IMR-90 (cell line): Measurements from ENCODE around the gene NDRG2. TPM values are rescaled to one million over a fixed set of nuclear protein-coding genes. Genes with fewer than 3 reads are reported as not detected.

Experiments
- ATAC-seq: fragments of 200-7000 bp; cut with Tn5 transposase; 2 replicates; pipeline ENCODE4 v1.9.1; 2020; ENCODE audit warnings: low read depth, mild to moderate bottlenecking, moderate library complexity
- BruUV-seq: library from RNA; stranded (reverse); fragments of 400-500 nt; replicated peaks from 2 replicates; lab custom pipeline; 2021; lab: Mats Ljungman, UMichigan
- CTCF ChIA-PET: fragments of 300-600 bp; formaldehyde crosslinking; extraction: SDS; loops from one replicate; lab custom pipeline; 2021; ENCODE audit warnings: antibody characterized with exemption; lab: Yijun Ruan, JAX
- POLR2A ChIA-PET: fragments of 300-600 bp; sonication (Branson Sonifier 250); formaldehyde crosslinking; loops from one replicate; lab custom pipeline; 2022; ENCODE audit warnings: antibody characterized with exemption; ENCODE audit not compliant: unreplicated experiment; lab: Charles Lee
- DNase-seq: peaks from one replicate; pipeline ENCODE4 v3.0.0; 2013
- H2AFZ ChIP-seq: replicated peaks from 2 replicates; pipeline ENCODE3; 2013; ENCODE audit warnings: low read length, mild to moderate bottlenecking; ENCODE audit not compliant: poor library complexity
- H2AK5ac ChIP-seq: 2 replicates; pipeline ENCODE4 v1.6.1; 2013; ENCODE audit warnings: low read depth, low read length, inconsistent platforms
- H2AK9ac ChIP-seq: replicated peaks from 2 replicates; pipeline ENCODE3; 2013; ENCODE audit warnings: mild to moderate bottlenecking, low read depth, low read length, moderate library complexity; ENCODE audit not compliant: poor library complexity
- H2BK120ac ChIP-seq: 2 replicates; pipeline ENCODE4 v1.6.1; 2013; ENCODE audit warnings: low read depth, low read length, inconsistent platforms
- H2BK15ac ChIP-seq: 3 replicates; pipeline ENCODE4 v1.6.1; 2013; ENCODE audit warnings: low read depth, low read length, inconsistent platforms
- H2BK20ac ChIP-seq: 2 replicates; pipeline ENCODE4 v1.6.1; 2013; ENCODE audit warnings: low read depth, mild to moderate bottlenecking, inconsistent platforms, low read length, moderate library complexity
- H2BK5ac ChIP-seq: 2 replicates; pipeline ENCODE4 v1.6.1; 2013; ENCODE audit warnings: mild to moderate bottlenecking, low read depth, low read length, inconsistent platforms; ENCODE audit not compliant: poor library complexity, severe bottlenecking
- H3K14ac ChIP-seq: replicated peaks from 2 replicates; pipeline ENCODE4 v1.6.1; 2013; ENCODE audit warnings: low read depth, low read length, inconsistent platforms
- H3K18ac ChIP-seq: 2 replicates; pipeline ENCODE4 v1.6.1; 2013; ENCODE audit warnings: low read depth, low read length, control low read depth
- H3K23ac ChIP-seq: 2 replicates; pipeline ENCODE4 v1.6.1; 2013; ENCODE audit warnings: low read depth, low read length, inconsistent platforms
- H3K27ac ChIP-seq: 2 replicates; pipeline ENCODE4 v1.5.1; 2013; ENCODE audit warnings: mild to moderate bottlenecking, control low read depth, low read length; ENCODE audit not compliant: insufficient read depth
- H3K27me3 ChIP-seq: 2 replicates; pipeline ENCODE4 v1.6.1; 2013; ENCODE audit warnings: low read length; ENCODE audit not compliant: control insufficient read depth, insufficient read depth
- H3K36me3 ChIP-seq: 2 replicates; pipeline ENCODE4 v1.6.1; 2013; ENCODE audit warnings: low read length, mixed read lengths; ENCODE audit not compliant: control insufficient read depth, insufficient read depth
- H3K4ac ChIP-seq: 2 replicates; pipeline ENCODE4 v1.6.1; 2013; ENCODE audit warnings: low read depth, low read length, inconsistent platforms
- H3K4me1 ChIP-seq: 2 replicates; pipeline ENCODE4 v1.6.1; 2013; ENCODE audit warnings: low read length, mixed read lengths; ENCODE audit not compliant: control insufficient read depth, insufficient read depth
- H3K4me2 ChIP-seq: 2 replicates; pipeline ENCODE4 v1.6.1; 2013; ENCODE audit warnings: low read depth, mild to moderate bottlenecking, control low read depth, low read length, moderate library complexity
- H3K4me3 ChIP-seq: 2 replicates; pipeline ENCODE4 v1.5.1; 2013; ENCODE audit warnings: low read depth, mild to moderate bottlenecking, control low read depth, low read length, moderate library complexity; ENCODE audit not compliant: insufficient read depth
- H3K56ac ChIP-seq: 2 replicates; pipeline ENCODE4 v1.6.1; 2013; ENCODE audit warnings: low read length, inconsistent platforms; ENCODE audit not compliant: insufficient read depth; ENCODE audit errors: extremely low read depth
- H3K79me1 ChIP-seq, 2 experiments: 2 replicates each; pipeline ENCODE4 v1.6.1; 2013; ENCODE audit warnings: low read length in 2 of 2, inconsistent platforms in 1 of 2, low read depth in 1 of 2
- H3K9ac ChIP-seq: 2 replicates; pipeline ENCODE4 v1.6.1; 2013; ENCODE audit warnings: low read depth, low read length, control low read depth
- H3K9me1 ChIP-seq: 2 replicates; pipeline ENCODE4 v1.6.1; 2013; ENCODE audit warnings: low read length, inconsistent platforms; ENCODE audit not compliant: insufficient read depth
- H3K9me3 ChIP-seq: 2 replicates; pipeline ENCODE4 v1.6.1; 2013; ENCODE audit warnings: low read length; ENCODE audit not compliant: control insufficient read depth, insufficient read depth
- H4K20me1 ChIP-seq: 2 replicates; pipeline ENCODE4 v1.6.1; 2013; ENCODE audit warnings: low read length, inconsistent platforms; ENCODE audit not compliant: insufficient read depth
- H4K5ac ChIP-seq: 2 replicates; pipeline ENCODE4 v1.6.1; 2013; ENCODE audit warnings: mild to moderate bottlenecking, low read depth, low read length, control low read depth
- H4K8ac ChIP-seq, 2 experiments: 2 replicates each; pipeline ENCODE4 v1.6.1; 2013; ENCODE audit warnings: low read depth in 2 of 2, low read length in 2 of 2, control low read depth in 1 of 2, inconsistent platforms in 1 of 2
- H4K91ac ChIP-seq: 2 replicates; pipeline ENCODE4 v1.6.1; 2013; ENCODE audit warnings: low read depth, low read length, inconsistent platforms; ENCODE audit not compliant: insufficient read depth
- CEBPB ChIP-seq: IDR thresholded peaks from 2 replicates; pipeline ENCODE4 v1.6.1; 2012; ENCODE audit warnings: low read depth, low read length, improper control_type of control experiment
- CHD1 ChIP-seq: IDR thresholded peaks from 2 replicates; pipeline ENCODE4 v1.6.1; 2012; ENCODE audit warnings: low read depth, low read length, improper control_type of control experiment
- CTCF ChIP-seq: conservative IDR thresholded peaks from 2 replicates; pipeline ENCODE4 v1.5.1; 2012; ENCODE audit warnings: mild to moderate bottlenecking, low read depth, low read length, improper control_type of control experiment
- ELK1 ChIP-seq: fragments of 150-350 bp; IDR thresholded peaks from 2 replicates; pipeline ENCODE4 v1.6.1; 2016; ENCODE audit warnings: low read depth, mild to moderate bottlenecking, low read length, moderate library complexity, borderline replicate concordance
- FOS ChIP-seq: fragments of 150-350 bp; IDR thresholded peaks from 2 replicates; pipeline ENCODE4 v1.6.1; 2016; ENCODE audit warnings: low read depth, low read length
- MAFK ChIP-seq: IDR thresholded peaks from 2 replicates; pipeline ENCODE4 v1.6.1; 2012; ENCODE audit warnings: low read depth, low read length, improper control_type of control experiment
- MAZ ChIP-seq: IDR thresholded peaks from 2 replicates; pipeline ENCODE4 v1.6.1; 2012; ENCODE audit warnings: low read depth, mild to moderate bottlenecking, low read length, improper control_type of control experiment, moderate library complexity, borderline replicate concordance
- NFE2L2 ChIP-seq: fragments of 150-350 bp; IDR thresholded peaks from 2 replicates; pipeline ENCODE4 v1.6.1; 2016; ENCODE audit warnings: low read depth, mild to moderate bottlenecking, low read length
- POLR2A ChIP-seq: IDR thresholded peaks from 2 replicates; pipeline ENCODE4 v1.6.1; 2012; ENCODE audit warnings: mild to moderate bottlenecking, low read depth, low read length
- RAD21 ChIP-seq: IDR thresholded peaks from 2 replicates; pipeline ENCODE4 v1.6.1; 2012; ENCODE audit warnings: low read length, improper control_type of control experiment
- RCOR1 ChIP-seq: IDR thresholded peaks from 2 replicates; pipeline ENCODE4 v1.6.1; 2012; ENCODE audit warnings: mild to moderate bottlenecking, low read length, improper control_type of control experiment; ENCODE audit not compliant: insufficient replicate concordance
- SMC3 ChIP-seq: fragments of 150-350 bp; IDR thresholded peaks from 2 replicates; pipeline ENCODE4 v1.6.1; 2016; ENCODE audit warnings: low read depth, mild to moderate bottlenecking, antibody characterized with exemption, low read length, moderate library complexity
- USF2 ChIP-seq: fragments of 150-350 bp; IDR thresholded peaks from 2 replicates; pipeline ENCODE4 v1.6.1; 2017; ENCODE audit warnings: mild to moderate bottlenecking, antibody characterized with exemption, low read length, low read depth
- WGBS, 2 experiments: methylation state at CpG; one replicate each; pipeline versions ENCODE4 v1.1.5 to v1.1.7; 2013; ENCODE audit warnings: missing lambda C conversion rate in 2 of 2; ENCODE audit not compliant: insufficient read length in 1 of 2; ENCODE audit errors: extremely low coverage in 2 of 2; 5-methylcytosine and 5-hydroxymethylcytosine counted together
- dilution Hi-C: fragments of 300-500 bp; cut with HindIII; formaldehyde crosslinking; loops from one replicate; pipeline ENCODE4 v1.14.3; 2018; ENCODE audit warnings: low sequenced_read_pairs; ENCODE audit not compliant: unreplicated experiment
- in situ Hi-C: fragments of 300-500 bp; cut with MboI; formaldehyde crosslinking; loops from 3 replicates; pipeline ENCODE4 v1.14.3; 2019; ENCODE audit warnings: low sequenced_read_pairs, inconsistent platforms, mixed read lengths
- intact Hi-C: fragments of 100-400 bp; cut with micrococcal nuclease; formaldehyde crosslinking; loops from 2 replicates; pipeline ENCODE4 v1.10.0; 2022
- polyA plus RNA-seq, 3 experiments: library from polyadenylated mRNA; depleted of rRNA; stranded (reverse); fragments of >200 nt; gene quantifications; 2 replicates each; pipeline ENCODE4 v1.2.3, GENCODE V29; 2012; ENCODE audit warnings: low replicate concordance in 1 of 3
- total RNA-seq: library from RNA; depleted of rRNA; stranded (reverse); fragments of >200 nt; gene quantifications from 2 replicates; pipeline ENCODE4 v1.2.3, GENCODE V29; 2012

Gene NDRG2
- total and polyA plus RNA-seq, 2 of the 4 experiments (the other 2 are of a cell fraction), result 0.36 to 1.5 TPM

GRCh38 chr14:20970983-20971704 lies 53.7 kb downstream of the NDRG2 start:
- Histone ChIP-seq H2BK120ac (peak overlapping the region; percentile 83; the same call in 1 of the 2 replicates), H2AFZ (peak overlapping the region; percentile 94), H3K14ac (0 out of 2 replicates have a peak overlapping the region, but pooled peaks have one; percentile 62), H3K9me1 (peaks cover 4% of the 10 kb centered on the region; the same call in 1 of the 2 replicates), H2BK15ac (no peak overlapping the region; the same call in 2 of the 3 replicates), H4K8ac (peak overlapping the region; percentile 85 to 89), H3K18ac (no peak overlapping the region), H3K9me3 (no peaks in the 10 kb centered on the region), H3K56ac (peak overlapping the region; percentile 44; the same call in 1 of the 2 replicates), H2AK5ac (no peak overlapping the region), H4K20me1 (no peaks in the 10 kb centered on the region), H4K91ac (peak overlapping the region; percentile 30), H3K79me1 (no peaks in the 10 kb centered on the region), H3K36me3 (no peaks in the 10 kb centered on the region), H2AK9ac (peak overlapping the region; percentile 6), H3K4ac (peak overlapping the region; percentile 79), H3K4me3 (peak overlapping the region; percentile 57), H3K9ac (peak overlapping the region; percentile 64), H3K4me1 (peaks cover 5% of the 10 kb centered on the region; the same call in 1 of the 2 replicates), H3K27ac (peak overlapping the region; percentile 33), H3K4me2 (peak overlapping the region; percentile 85), H3K27me3 (peaks cover 11% of the 10 kb centered on the region), H4K5ac (no peak overlapping the region; the same call in 1 of the 2 replicates), H2BK5ac (no peak overlapping the region), H2BK20ac (peak overlapping the region; percentile 64; the same call in 1 of the 2 replicates), H3K23ac (peak overlapping the region; percentile 74; the same call in 1 of the 2 replicates)
- dilution Hi-C loops (no loop called here), intact Hi-C loops (loop anchor here (1.0 to 5.0 kb wide), 6 partner anchors 70 to 362 kb away; no protein-coding TSS in a partner anchor), in situ Hi-C loops (no loop called here)
- no TSS peak for BruUV-seq
- ATAC-seq (peak; percentile 97), DNase-seq (peak; percentile 78)
- ChIA-PET CTCF (interaction anchor here (0.6 to 2.1 kb wide), 27 partner anchors 8 to 776 kb away, joined by 3 to 27 read pairs (median 4); partner anchors contain the start of gene RNASE4), POLR2A (interaction anchor here (0.5 kb wide), 1 partner anchor 638 kb away, joined by 9 read pairs; no protein-coding TSS in a partner anchor)
- 0% methylated on average over 2 of the region's 47 CpGs; no CpG with 5 or more reads in 1 of the 2 experiments for WGBS, 2 experiments
- no peak for TF ChIP-seq FOS
- no peak for TF ChIP-seq POLR2A
- no peak for TF ChIP-seq ELK1
- no peak for TF ChIP-seq MAFK
- peak; percentile 4; the same call in 1 of the 2 replicates for TF ChIP-seq CEBPB
- peak; percentile 68 for TF ChIP-seq SMC3
- no peak for TF ChIP-seq RCOR1
- peak; percentile 61 for TF ChIP-seq RAD21
- no peak for TF ChIP-seq USF2
- no peak for TF ChIP-seq CHD1
- no peak for TF ChIP-seq NFE2L2
- TF ChIP-seq MAZ, result peak; percentile 71; the same call in 1 of the 2 replicates
- TF ChIP-seq CTCF, result peak; percentile 97
